AG09319 (cell line): ENCODE results near the gene THOC2.
"Not testable (repeated sequence)": the region's sequence is repeated elsewhere in the genome, so short reads cannot be mapped to it uniquely, and the experiment has no call there.

Experiments used
- DNase-seq: peaks from one replicate; pipeline ENCODE4 v3.0.0-alpha.2; 2010; ENCODE audit warnings: low read depth; ENCODE audit errors: extremely low read depth
- CTCF ChIP-seq: IDR thresholded peaks from 2 replicates; pipeline ENCODE4 v1.5.1; 2011; ENCODE audit warnings: low read depth, mild to moderate bottlenecking, inconsistent platforms, low read length, moderate library complexity

Gene THOC2

GRCh38 chrX:123581586-123581985 lies 151.3 kb downstream of the THOC2 start:
- no peak for TF ChIP-seq CTCF
- no peak for DNase-seq

GRCh38 chrX:123580792-123581191 lies 152.1 kb downstream of the THOC2 start:
- TF ChIP-seq CTCF, result no peak
- DNase-seq, result no peak

GRCh38 chrX:123574027-123574426 lies 158.8 kb downstream of the THOC2 start:
- not testable (repeated sequence) for DNase-seq

- TF ChIP-seq CTCF, result no peak
- no peak for DNase-seq
These were observed 162.8 kb downstream of the THOC2 start for GRCh38 chrX:123570011-123570590.

- no peak for TF ChIP-seq CTCF
- no peak for DNase-seq
These were observed 169.7 kb downstream of the THOC2 start for GRCh38 chrX:123563167-123563566.

- no peak for TF ChIP-seq CTCF
- DNase-seq, result no peak
These were observed 170.3 kb downstream of the THOC2 start for GRCh38 chrX:123562342-123563146.

GRCh38 chrX:123561439-123562215 lies 171.2 kb downstream of the THOC2 start:
- TF ChIP-seq CTCF, result no peak
- DNase-seq, result no peak
